ENCODE data around the gene RXRA.

RXRA gene

GRCh38 chr9:134469041-134469875 lies 143.0 kb downstream of the RXRA start:
- no peak for DNase-seq (ENCODE audit: low read depth in 3 of 3)

DNA sequence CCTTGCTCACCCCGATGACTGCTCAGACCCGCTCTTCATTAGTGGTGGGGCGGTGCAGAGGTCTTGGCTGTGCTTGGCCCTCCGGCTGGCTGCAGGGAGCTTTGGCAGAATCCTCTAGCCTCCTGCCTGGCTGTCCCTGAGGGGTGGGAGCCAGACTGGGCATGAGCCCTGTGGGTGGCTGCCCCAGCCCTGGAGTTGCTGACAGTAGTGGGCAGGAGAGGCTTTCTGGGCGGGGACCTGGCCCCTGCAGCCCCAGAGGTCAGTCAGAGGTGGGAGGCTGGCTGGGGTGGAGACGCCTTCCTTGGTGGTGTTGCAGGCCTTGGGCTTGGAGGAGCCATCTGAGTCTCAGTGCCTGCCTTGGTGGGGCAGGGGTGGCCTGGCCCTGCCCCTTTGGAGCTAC lies 146.0 kb downstream of the RXRA start:
- no peak for DNase-seq (ENCODE audit: low read depth in 3 of 3)

DNA sequence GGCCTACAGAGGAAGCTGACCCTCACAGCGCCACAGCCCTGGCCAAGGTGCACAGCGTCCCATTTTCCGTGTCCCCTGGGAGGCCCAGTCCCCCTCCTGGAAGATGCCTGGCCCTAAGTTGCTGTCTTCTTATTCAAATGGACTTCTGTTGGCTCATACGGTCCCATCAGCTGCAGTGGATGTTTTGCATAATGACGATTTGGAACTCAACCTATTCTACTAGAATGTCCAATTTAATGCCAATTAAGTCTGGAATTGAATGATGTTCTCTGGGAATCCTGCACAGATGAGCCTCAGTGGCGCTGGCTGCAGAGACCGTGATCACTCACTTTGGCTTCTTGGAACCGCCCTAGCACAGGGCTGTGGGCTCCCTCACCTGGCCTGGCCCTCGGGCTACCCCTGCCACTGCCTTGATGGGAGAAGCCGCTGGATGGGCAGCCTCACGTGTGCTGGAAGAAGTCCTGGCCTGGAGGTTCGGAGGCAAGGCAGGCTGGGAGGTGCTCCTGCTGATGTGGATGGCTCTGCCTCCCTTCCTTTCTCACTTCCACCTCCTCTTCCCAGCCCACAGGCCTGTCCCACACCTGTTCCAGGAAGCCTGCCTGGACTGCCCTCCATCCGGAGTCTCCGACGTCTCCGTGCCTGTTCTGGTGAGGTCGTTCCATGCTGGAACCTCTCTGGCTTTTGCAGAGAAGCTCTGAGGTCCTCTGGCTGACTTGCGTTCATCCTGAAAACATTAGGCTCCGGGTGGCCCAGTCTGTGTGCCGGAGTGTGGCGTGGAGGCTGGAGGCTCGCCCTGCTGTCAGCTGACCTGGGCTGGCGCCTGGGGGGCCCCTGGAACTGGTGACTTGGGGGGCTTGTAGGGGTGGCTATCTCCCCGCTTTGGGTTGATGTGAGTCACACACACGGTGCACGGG lies 147.1 kb downstream of the RXRA start:
- DNase-seq (ENCODE audit: low read depth in 3 of 3), result no peak

GRCh38 chr9:134474055-134474370 lies 147.8 kb downstream of the RXRA start:
- no peak for DNase-seq (ENCODE audit: low read depth in 3 of 3)

DNA sequence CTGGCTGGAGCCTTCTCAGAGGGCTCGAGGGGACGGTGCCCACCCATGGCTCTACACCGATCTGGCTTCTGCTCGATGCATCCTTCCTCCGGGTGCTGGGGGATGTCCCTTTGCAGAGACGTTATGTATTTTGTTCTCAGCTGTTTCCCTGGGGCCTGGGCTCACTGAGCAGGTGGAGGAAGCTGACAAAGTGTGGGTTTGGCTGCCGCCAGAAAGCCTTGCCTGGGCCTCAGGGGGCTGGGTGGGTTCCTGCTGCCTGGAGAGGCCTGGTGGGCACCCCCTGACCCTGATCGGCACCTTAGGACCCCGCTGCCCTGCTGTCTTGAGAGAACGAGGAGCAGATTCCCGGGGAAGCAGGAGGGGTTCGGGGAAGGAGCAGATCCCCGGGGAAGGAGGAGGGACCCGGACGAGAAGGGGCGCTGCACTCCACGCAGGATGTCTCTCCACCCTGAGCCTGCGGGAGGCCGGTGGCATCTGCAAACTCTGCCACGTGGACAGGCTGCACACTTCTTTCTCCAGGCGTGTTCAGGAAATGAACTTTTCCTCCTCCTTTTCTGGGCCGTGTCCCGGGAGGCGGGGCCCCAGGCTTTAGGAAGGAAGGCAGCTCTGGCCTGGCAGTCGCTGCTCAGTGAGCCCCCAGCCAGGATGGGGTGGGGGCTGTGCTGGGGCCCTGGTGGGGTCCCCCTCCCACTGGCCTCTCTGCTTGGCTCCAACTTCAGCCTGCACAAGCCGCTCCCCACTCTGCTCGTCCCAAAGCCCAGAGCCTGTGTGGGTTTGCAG lies 148.9 kb downstream of the RXRA start:
- no peak for DNase-seq (ENCODE audit: low read depth in 3 of 3)

DNA sequence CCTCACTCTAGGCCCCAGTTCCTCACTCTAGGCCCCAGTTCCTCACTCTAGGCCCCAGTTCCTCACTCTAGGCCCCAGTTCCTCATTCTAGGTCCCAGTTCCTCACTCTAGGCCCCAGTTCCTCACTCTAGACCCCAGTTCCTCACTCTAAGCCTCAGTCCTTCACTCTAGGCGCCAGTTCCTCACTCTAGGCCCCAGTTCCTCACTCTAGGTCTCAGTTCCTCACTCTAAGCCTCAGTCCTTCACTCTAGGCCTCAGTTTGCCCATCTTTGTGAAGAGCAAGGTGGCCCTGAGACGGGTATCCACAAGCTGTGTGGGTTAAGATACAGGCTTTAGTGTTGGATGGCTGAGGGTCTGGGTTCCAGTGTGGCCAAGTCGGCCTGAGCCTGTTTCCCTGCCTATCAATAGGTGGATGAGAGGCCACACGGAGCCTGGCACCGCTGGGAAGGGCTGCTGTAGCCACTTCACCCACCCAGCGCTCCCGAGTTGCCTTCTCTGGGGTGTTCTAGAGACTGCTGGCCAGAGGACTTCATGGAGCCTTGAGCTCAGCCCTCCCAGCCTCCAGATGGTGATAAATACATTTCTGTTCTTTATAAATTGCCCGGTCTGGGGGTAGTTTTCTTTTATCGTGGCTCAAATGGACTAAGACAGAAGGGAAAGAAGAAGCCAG lies 150.2 kb downstream of the RXRA start:
- no peak for DNase-seq (ENCODE audit: low read depth in 3 of 3)

DNA sequence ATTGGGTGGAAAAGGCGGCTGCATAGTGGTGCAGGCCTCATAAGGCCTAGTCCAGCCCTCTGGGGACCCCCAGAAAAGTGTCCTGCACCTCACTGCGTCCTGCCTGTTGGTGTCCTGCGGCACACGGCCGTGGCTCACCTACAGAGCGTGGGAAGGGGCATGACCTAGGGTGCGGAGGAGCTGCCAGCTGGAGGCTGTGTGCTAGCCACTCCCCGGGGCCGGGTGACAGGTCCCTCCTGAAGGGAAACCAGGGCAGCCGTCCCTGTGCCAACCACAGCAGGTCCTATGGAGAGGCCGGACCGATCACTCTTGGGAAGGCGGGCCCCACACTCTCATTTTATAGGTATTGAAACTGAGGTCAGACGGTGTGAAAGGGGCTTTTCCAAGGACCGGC lies 150.7 kb downstream of the RXRA start:
- no peak for DNase-seq (ENCODE audit: low read depth in 3 of 3)

- DNase-seq (ENCODE audit: low read depth in 3 of 3), result no peak
Observed at GRCh38 chr9:134477342-134477925, 151.2 kb downstream of the RXRA start.

DNA sequence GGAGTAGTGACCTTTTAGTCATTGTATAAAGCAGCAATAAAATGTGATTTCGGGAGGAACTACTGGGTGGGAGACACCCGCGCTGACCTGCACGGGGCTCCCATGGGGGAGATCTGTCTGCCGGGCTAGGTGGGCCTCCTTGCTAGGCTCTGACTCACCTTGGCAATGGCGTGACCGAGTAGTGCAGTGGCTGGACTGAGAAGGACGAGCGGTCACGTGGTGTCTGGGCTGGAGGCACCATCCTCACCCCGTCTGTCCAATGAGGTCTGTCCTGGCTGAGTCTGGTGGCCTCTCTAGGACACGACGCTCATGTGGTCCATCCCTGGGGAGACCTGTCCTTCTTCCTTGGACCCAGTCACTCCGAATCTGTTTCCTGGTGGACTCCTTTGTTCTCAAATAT lies 151.7 kb downstream of the RXRA start:
- DNase-seq (ENCODE audit: low read depth in 3 of 3), result no peak

- no peak for DNase-seq (ENCODE audit: low read depth in 3 of 3)
Observed at GRCh38 chr9:134481762-134482161, 155.5 kb downstream of the RXRA start.

GRCh38 chr9:134482226-134482625 lies 156.0 kb downstream of the RXRA start:
- DNase-seq (ENCODE audit: low read depth in 3 of 3), result no peak

DNA sequence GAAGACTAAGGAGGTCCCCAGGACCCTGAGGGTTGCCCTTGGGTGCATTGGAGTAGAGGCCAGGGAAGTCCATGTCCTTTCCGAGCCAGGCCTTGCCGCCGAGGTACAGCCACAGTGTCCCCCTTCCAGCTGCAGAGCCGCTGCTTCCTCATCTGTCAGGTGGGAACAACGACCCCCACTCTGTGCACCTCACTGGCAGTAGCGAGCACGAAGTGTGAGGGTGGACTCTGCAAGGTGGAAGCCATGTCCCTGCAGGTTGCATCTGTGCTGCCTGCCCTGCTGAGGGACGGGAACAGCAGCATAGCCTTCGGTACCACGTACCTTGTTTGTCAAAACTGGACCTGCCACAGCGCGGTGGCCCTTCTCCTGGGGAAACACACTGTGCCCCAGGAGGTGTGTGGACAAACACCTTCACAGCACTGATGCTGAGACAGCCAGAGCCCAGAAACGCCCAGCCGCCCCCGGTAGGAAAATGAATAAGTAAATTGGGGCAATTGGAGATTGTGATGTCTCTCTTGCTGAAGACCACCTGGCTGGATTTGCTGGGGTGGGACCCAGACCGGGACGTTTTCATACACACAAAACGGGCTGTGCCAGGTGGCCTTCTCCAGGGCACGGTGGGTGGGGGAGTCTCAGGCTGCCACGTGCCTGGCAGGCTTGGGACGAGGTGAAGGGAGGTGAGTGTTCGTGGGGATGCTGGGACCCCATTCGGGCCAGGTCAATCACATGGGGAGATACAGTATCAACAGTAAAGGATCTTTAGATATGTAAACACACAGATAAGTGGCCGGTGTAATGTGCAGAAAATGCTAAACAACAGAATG lies 157.3 kb downstream of the RXRA start:
- no peak for DNase-seq (ENCODE audit: low read depth in 3 of 3)

DNA sequence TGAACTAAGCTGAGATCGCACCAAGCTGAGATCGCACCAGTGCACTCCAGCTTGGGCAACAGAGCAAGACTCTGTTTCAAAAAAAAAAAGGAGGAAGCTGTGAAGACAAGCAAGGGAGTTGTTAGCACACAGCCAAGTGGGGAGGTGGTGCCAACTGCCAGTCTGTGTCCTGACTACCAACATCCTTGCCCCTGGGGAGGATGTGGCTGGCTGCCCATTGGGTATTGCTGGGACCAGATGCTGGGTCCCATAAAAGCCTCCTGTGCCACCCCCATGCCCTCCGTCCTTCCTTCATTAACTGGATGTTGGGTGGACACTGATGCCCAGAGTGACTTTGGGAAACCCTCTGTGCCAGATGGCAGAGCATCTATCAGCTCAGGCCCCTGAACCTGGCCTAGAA lies 158.2 kb downstream of the RXRA start:
- DNase-seq (ENCODE audit: low read depth in 3 of 3), result no peak

GRCh38 chr9:134485653-134486052 lies 159.4 kb downstream of the RXRA start:
- no peak for DNase-seq (ENCODE audit: low read depth in 3 of 3)

DNA sequence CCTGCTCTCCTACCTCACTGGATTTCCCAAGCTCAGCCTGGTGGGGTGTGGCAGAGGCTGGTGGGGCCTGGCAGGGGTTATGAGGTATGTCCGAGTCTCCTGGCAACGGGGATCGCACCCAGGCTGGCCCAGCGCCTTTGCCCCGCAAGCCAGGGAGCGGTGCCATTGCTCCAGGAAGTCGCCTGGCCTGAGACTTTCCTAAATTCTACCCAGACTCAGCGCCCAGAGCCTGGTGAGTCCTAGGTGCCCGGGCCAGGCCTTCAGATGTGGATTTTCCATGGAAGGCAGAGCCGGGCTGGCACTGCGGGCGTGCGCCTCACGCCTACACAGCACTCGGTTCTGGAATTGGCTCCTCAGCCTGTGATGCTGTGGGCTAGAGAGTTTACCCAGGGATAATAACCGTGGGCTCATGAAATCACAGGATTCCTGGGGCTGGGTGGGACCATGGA lies 159.9 kb downstream of the RXRA start:
- no peak for DNase-seq (ENCODE audit: low read depth in 3 of 3)

DNA sequence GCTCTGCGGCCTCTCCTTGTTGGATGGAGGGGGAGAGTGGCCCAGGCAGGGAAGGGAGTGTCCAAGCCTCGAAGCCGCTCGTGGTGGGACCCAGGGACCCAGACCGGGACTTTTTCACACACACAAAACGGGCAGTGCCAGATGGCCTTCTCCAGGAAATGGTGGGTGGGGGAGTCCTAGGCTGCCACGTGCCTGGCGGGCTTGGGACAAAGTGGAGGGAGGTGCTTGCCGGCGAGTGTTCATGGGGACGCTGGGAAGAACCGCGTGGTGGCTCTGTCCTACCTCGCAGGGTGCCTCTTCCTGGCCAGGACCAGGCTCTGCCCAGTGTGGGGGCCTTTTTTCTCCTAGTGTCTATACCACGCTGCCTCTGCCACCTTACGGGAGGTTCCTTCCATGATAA lies 160.3 kb downstream of the RXRA start:
- DNase-seq (ENCODE audit: low read depth in 3 of 3), result no peak
